Measurements from ENCODE around the gene TIAL1. TPM values are rescaled to one million over a fixed set of nuclear protein-coding genes. Genes with fewer than 3 reads are reported as not detected.

The TIAL1 gene
- total and polyA plus RNA-seq, 5 experiments from 2014 or later = 9.3 to 224 (median 12.9) TPM

GRCh38 chr10:119604468-119604867 is 7.7 kb upstream of the TIAL1 start:
- Mint-ChIP-seq H3K9me3 (no peaks in the 10 kb centered on the region), H3K27me3 (peaks cover 0 to 7% (median 0%) of the 10 kb centered on the region in 5 donors), H3K4me3 (no peak overlapping the region), H3K36me3 (no peaks in the 10 kb centered on the region), H3K27ac (no peak overlapping the region), H3K4me1 (peaks cover 8 to 14% (median 11%) of the 10 kb centered on the region in 4 donors)
- POLR2A ChIA-PET = no interaction called here
- no peak for ATAC-seq
- DNase-seq = no peak

DNA sequence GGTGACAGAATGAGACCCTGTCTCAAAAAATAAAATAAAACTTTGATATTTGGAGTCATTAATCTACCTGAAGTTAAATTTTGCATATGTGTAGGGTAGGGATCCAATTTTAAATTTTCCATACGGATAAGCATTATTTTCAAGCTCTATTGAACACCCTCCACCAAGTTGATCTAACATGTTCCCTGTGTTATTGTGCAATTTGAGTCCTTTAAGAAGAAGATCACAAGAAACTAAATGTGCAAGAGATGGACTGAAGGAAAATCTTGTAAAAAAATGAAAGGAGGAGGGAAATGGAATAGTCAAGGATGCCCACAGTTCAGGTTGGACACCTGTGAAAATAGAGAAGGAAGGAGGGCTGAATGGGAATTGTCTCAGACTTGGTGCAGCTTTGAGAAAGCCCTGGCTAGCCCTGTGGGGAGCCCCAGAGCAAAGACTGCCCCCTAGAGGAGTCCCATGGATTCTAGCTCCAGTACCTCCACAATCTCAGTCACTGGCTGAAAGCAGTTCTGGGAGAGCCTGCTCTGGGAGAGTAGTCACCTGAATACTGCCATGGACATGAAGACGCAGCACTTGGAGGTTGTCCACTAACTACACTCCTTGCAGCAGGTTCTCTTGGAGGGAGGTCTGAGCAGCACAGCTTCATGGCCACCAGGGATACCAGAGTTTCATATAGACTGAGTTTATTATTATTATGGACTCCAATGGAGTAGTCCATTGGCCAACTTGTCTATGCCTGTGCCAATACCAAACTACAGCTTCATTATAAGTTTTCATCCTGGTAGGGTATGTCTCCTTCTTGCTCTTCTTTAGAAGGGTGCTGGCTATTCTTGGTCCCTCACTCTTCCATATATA is 5.7 kb upstream of the TIAL1 start:
- H3K27ac Mint-ChIP-seq = peak overlapping the region in 1 of 10 donors; percentile 11
- H3K9me3 Mint-ChIP-seq = no peaks in the 10 kb centered on the region
- H3K4me1 Mint-ChIP-seq = peaks cover 5 to 13% (median 8%) of the 10 kb centered on the region in 4 donors
- POLR2A ChIA-PET = interaction anchor here (1.0 kb wide), 1 partner anchor 60 kb away, joined by 3 read pairs; the partner anchor contains the start of gene RGS10
- DNase-seq (peak in 4 of 10 donors; percentile 11 to 20 (median 13)), ATAC-seq (peak; percentile 58 to 62)
- no peaks in the 10 kb centered on the region for H3K27me3 Mint-ChIP-seq
- no peak overlapping the region for H3K4me3 Mint-ChIP-seq
- H3K36me3 Mint-ChIP-seq = no peaks in the 10 kb centered on the region

- H3K4me1 Mint-ChIP-seq = peaks cover 23 to 37% (median 35%) of the 10 kb centered on the region in 4 donors
- peak overlapping the region in 5 of 10 donors; percentile 6 to 100 (median 24) for H3K27ac Mint-ChIP-seq
- peak overlapping the region in 4 of 10 donors; percentile 17 to 99 (median 60) for H3K4me3 Mint-ChIP-seq
- no peaks in the 10 kb centered on the region for H3K27me3 Mint-ChIP-seq
- DNase-seq = no peak
- H3K9me3 Mint-ChIP-seq = no peaks in the 10 kb centered on the region
- POLR2A ChIA-PET = no interaction called here
- ATAC-seq = no peak
- H3K36me3 Mint-ChIP-seq = peaks cover 0 to 11% (median 6%) of the 10 kb centered on the region in 3 donors
These were observed 1.6 kb upstream of the TIAL1 start for GRCh38 chr10:119598397-119598796.

DNA sequence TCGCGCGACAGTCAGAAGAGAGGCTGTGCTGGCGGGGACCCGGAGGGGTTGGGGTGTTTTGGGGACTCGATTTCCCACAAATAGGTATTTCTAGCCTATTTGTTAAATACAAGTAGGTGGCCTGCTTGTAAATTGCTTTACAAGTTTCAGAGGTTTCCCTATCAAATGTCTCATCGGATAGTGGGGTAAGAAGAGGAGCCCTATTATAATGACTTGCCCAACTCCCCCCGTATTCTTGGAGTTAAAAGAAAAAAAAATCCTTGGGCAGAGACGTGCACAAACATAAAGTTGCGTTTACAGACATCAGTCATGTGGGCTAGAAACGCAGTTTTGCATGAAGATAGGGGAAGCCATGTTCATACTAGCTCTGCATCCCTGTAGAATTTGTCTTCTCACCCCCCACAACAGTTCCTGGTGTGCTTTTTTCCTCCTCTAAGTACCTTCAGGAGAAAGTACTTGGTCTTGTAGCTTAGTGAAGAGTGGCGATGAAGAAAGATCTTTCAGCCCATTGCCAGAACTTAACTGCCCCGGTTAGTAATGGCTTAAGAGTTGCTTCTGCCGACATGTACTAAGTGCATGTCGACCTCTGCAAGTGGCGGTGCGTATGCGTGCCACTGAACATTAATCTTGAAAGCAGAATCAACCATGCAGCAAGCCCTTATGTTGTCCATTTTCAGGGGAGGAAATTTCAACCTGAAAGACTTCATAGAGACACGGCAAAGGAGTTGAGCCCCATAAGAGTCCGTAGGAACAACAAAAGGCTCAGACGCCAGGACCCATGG is 832 bp upstream of the TIAL1 start:
- POLR2A ChIA-PET = interaction anchor here (1.1 kb wide), 1 partner anchor 55 kb away, joined by 3 read pairs; the partner anchor contains the start of gene RGS10
- ATAC-seq (no peak), DNase-seq (no peak)
- Mint-ChIP-seq H3K9me3 (no peaks in the 10 kb centered on the region), H3K4me1 (peaks cover 25 to 45% (median 43%) of the 10 kb centered on the region in 4 donors), H3K4me3 (peak overlapping the region; percentile 91 to 100 (median 98)), H3K27me3 (no peaks in the 10 kb centered on the region), H3K36me3 (peaks cover 0 to 11% (median 6%) of the 10 kb centered on the region in 3 donors), H3K27ac (peak overlapping the region; percentile 92 to 100 (median 98))

DNA sequence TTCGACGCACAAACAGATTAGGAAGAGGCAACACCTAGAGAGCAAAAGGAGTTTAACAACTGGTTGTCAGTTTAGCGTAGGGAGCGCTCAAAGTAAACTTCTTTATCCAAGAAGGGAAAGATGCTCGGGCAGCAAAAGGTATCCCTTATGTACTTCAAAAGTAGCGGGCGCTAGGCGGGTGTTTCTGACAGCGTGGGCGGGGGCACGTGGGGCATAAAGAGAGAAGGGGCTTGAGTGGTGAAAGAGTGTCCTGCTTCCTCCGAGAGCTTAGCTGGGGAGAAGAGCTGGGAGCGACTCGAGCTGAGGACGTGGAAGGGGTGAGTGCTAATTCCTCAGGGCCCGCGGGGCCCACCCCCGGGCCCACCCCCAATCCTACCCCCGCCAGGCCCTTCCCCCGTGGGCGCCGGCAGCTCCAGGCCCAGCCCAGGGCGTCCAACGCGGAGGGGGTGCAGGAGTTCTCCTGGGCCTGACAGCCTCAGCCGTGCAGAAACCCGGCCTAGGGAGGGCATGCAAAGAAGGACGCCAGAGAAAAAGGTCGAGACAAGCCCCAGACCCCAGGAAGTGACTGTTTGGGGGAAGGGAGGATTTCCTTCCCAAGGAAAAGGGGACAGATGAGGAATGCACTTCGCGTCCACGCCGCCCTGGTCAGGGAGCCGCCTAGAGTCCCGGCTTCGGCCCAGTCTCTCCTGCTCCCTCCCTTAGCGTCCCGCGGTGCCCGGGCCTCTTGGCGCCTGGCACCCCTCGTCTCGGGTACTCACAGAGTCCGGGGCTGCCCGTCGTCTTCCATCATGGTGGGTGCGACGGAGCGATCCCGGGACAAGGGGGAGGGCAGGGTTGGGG is 868 bp downstream of the TIAL1 start:
- peak; percentile 36 to 67 (median 49) for DNase-seq
- POLR2A ChIA-PET = interaction anchor here (0.6 to 1.7 kb wide), 6 partner anchors 56 to 516 kb away, joined by 3 to 5 read pairs (median 4); partner anchors contain the start of gene EIF3A
- Mint-ChIP-seq H3K4me1 (peaks cover 26 to 60% (median 57%) of the 10 kb centered on the region in 4 donors), H3K4me3 (peak overlapping the region; percentile 91 to 100 (median 98)), H3K27me3 (no peaks in the 10 kb centered on the region), H3K9me3 (no peaks in the 10 kb centered on the region), H3K36me3 (peaks cover 0 to 18% (median 6%) of the 10 kb centered on the region in 3 donors), H3K27ac (peak overlapping the region; percentile 92 to 100 (median 98))
- peak; percentile 30 to 37 for ATAC-seq

DNA sequence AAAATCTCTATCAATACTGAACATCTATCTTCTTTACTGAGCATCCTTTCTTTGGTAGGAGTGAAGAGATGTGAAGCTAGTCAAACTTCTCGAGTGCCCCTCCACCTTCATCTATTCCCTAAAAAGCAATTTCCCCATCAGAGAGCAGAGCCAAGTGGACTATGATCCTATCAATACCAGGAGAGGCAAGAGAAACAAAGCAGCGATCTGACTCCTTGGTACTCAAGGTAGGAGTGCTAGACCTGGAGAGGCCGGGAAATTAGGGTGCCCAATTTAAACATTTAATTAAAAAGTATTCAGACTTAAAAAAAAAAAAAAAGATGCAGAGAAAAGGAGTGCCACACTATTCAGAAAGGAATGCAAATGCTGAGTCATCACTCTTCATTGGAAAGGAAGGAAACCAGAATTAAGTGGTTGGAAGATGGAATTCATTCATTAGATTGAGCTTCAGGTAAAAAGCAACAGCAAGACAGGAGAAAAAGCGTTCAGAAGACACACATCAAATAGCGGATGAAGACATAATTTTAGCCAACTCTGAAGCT is 1.6 kb downstream of the TIAL1 start:
- POLR2A ChIA-PET = interaction anchor here (0.6 to 1.7 kb wide), 6 partner anchors 57 to 515 kb away, joined by 3 to 5 read pairs (median 4); partner anchors contain the start of gene EIF3A
- ATAC-seq = no peak
- H3K4me1 Mint-ChIP-seq = peaks cover 26 to 62% (median 57%) of the 10 kb centered on the region in 4 donors

DNA sequence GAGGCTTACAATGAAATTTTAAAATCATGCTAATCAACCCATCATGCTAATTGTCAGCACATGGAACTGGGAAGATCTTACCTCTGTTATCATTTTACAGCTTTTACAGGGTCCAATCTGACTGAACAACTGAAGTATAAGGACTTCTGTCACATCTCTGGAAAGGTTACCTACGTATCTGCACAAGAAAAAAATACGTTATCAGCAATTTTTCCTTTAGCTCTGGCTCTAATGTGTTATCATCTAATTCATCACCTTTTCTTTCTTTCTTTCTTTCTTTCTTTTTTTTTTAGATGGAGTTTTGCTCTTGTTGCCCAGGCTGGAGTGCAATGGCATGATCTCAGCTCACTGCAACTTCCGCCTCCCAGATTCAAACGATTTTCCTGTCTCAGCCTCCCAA is 8.7 kb downstream of the TIAL1 start:
- POLR2A ChIA-PET = interaction anchor here (0.6 kb wide), 1 partner anchor 24 kb away, joined by 7 read pairs; no protein-coding TSS in a partner anchor
- DNase-seq = no peak
- H3K36me3 Mint-ChIP-seq = peaks cover 0 to 27% (median 3%) of the 10 kb centered on the region in 3 donors
- H3K9me3 Mint-ChIP-seq = no peaks in the 10 kb centered on the region
- no peak overlapping the region for H3K4me3 Mint-ChIP-seq
- peaks cover 6 to 44% (median 38%) of the 10 kb centered on the region in 4 donors for H3K4me1 Mint-ChIP-seq
- no peak for ATAC-seq
- H3K27me3 Mint-ChIP-seq = no peaks in the 10 kb centered on the region
- no peak overlapping the region for H3K27ac Mint-ChIP-seq

More for the DNA sequence above, 1.6 kb downstream of the TIAL1 start:
- peaks cover 0 to 24% (median 6%) of the 10 kb centered on the region in 3 donors for H3K36me3 Mint-ChIP-seq
- H3K27me3 Mint-ChIP-seq = no peaks in the 10 kb centered on the region
- peak overlapping the region; percentile 92 to 100 (median 96) for H3K27ac Mint-ChIP-seq
- peak overlapping the region; percentile 91 to 100 (median 98) for H3K4me3 Mint-ChIP-seq
- H3K9me3 Mint-ChIP-seq = no peaks in the 10 kb centered on the region
- DNase-seq = no peak

DNA sequence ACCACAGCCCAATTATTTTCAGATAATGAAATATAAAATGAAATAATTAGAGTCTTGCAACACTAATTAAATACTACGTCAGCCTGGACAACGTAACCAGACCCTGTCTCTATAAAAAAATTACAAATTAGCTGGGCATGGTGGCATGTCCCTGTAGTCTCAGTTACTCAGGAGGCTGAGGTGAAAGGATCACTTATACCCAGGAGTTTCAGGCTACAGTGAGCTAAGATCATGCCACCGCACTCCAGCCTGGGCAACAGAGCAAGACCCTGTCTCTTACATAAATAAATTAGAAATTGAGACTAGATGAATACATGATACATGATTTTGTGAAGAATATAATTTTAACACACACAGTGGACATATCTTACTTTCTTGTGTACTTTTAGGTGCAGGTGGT is 18.4 kb downstream of the TIAL1 start:
- Mint-ChIP-seq H3K27ac (no peak overlapping the region), H3K4me3 (no peak overlapping the region), H3K4me1 (peaks cover 5 to 38% (median 27%) of the 10 kb centered on the region in 4 donors), H3K27me3 (no peaks in the 10 kb centered on the region), H3K9me3 (no peaks in the 10 kb centered on the region), H3K36me3 (peaks cover 8 to 76% (median 33%) of the 10 kb centered on the region in 3 donors)
- ATAC-seq (no peak), DNase-seq (no peak)
- POLR2A ChIA-PET = no interaction called here

DNA sequence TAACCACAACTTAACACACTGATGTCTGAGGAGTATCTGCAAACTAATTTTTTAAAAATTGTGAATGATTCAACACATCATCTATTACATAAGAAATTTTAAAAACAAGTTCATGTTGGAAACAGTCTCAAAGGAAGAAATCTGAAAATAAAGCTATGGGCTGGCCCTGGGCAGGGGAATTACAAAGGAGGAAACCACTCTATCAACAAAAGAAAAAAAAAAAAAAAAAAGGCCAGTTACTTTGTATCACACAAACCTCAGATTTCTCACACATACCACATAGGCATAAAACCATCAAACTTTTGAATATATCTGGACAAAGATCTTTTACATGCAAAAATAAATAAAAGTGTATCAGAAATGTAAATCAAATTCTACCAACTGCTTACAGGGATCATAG is 20.8 kb downstream of the TIAL1 start:
- peak; percentile 39 to 45 for ATAC-seq
- POLR2A ChIA-PET = no interaction called here
- Mint-ChIP-seq H3K27ac (peak overlapping the region in 9 of 10 donors; percentile 5 to 92 (median 72)), H3K9me3 (no peaks in the 10 kb centered on the region), H3K4me1 (peaks cover 5 to 19% (median 17%) of the 10 kb centered on the region in 4 donors), H3K27me3 (no peaks in the 10 kb centered on the region), H3K4me3 (peak overlapping the region in 2 of 10 donors; percentile 6 to 33), H3K36me3 (peaks cover 8 to 72% (median 36%) of the 10 kb centered on the region in 3 donors)
- no peak for DNase-seq

GRCh38 chr10:119575506-119575905 is 21.3 kb downstream of the TIAL1 start:
- POLR2A ChIA-PET = no interaction called here
- peak overlapping the region in 8 of 10 donors; percentile 7 to 73 (median 42) for H3K4me3 Mint-ChIP-seq
- DNase-seq (peak in 7 of 10 donors; percentile 26 to 71 (median 51)), ATAC-seq (peak; percentile 84 to 99)
- peak overlapping the region; percentile 47 to 92 (median 78) for H3K27ac Mint-ChIP-seq
- no peaks in the 10 kb centered on the region for H3K9me3 Mint-ChIP-seq
- H3K27me3 Mint-ChIP-seq = no peaks in the 10 kb centered on the region
- H3K4me1 Mint-ChIP-seq = peaks cover 5 to 19% (median 17%) of the 10 kb centered on the region in 4 donors
- H3K36me3 Mint-ChIP-seq = peaks cover 8 to 72% (median 36%) of the 10 kb centered on the region in 3 donors

DNA sequence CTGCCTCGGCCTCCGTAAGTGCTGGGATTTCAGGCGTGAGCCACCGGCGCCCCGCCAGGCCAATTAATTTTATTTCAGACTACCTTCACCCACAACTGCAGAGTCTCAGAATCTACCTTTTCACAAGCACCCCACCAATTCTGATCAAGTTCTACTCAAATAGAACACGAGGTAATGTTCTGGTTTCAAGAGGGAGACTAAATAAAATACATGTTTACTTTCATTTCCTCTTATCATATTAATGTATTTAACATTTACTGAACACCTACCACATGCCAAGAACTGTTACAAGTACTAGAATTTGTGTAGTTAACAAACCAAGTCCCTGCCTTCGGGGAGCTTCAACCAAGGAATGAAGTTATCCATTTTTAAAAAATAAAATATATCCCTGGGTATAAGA is 28.8 kb downstream of the TIAL1 start:
- Mint-ChIP-seq H3K4me1 (peaks cover 0 to 4% (median 2%) of the 10 kb centered on the region in 4 donors), H3K36me3 (peaks cover 0 to 12% (median 3%) of the 10 kb centered on the region in 3 donors), H3K27me3 (no peaks in the 10 kb centered on the region), H3K4me3 (no peak overlapping the region), H3K9me3 (no peaks in the 10 kb centered on the region), H3K27ac (peak overlapping the region in 2 of 10 donors; percentile 47 to 67)
- DNase-seq (no peak), ATAC-seq (no peak)
- POLR2A ChIA-PET = no interaction called here

All from naive thymus-derived CD8-positive, alpha-beta T cell (primary cell).